ENCODE results near the gene ZFYVE16. TPM values are rescaled to one million over a fixed set of nuclear protein-coding genes. Genes with fewer than 3 reads are reported as not detected.
"Not testable (repeated sequence)": the region's sequence is repeated elsewhere in the genome, so short reads cannot be mapped to it uniquely, and the experiment has no call there.

ZFYVE16 gene
- total RNA-seq, 1 donor = 6.2 TPM

GRCh38 chr5:80482578-80482977 lies 74.7 kb downstream of the ZFYVE16 start:
- DNase-seq (ENCODE audit: low read depth in 2 of 3, low spot score in 2 of 3) = peak in 2 of 3 donors; percentile 9 to 41

GRCh38 chr5:80483636-80484232 lies 75.9 kb downstream of the ZFYVE16 start:
- no peak for DNase-seq (ENCODE audit: low read depth in 2 of 3, low spot score in 2 of 3)

GRCh38 chr5:80487444-80487828 lies 79.6 kb downstream of the ZFYVE16 start:
- DNase-seq (ENCODE audit: low read depth in 2 of 3, low spot score in 2 of 3) = no peak

- DNase-seq (ENCODE audit: low read depth in 2 of 3, low spot score in 2 of 3) = peak; percentile 57 to 90 (median 87)
Observed at GRCh38 chr5:80487829-80488721, 80.2 kb downstream of the ZFYVE16 start, which contains the start of gene FAM151B. TSS of gene FAM151B (plus strand) at chr5:80488100. CDS start at chr5:80488124, 24 bp downstream.

- DNase-seq (ENCODE audit: low read depth in 2 of 3, low spot score in 2 of 3) = no peak
Observed at GRCh38 chr5:80491296-80491695, 83.4 kb downstream of the ZFYVE16 start.

GRCh38 chr5:80492741-80493140 lies 84.9 kb downstream of the ZFYVE16 start:
- DNase-seq (ENCODE audit: low read depth in 2 of 3, low spot score in 2 of 3) = no peak

GRCh38 chr5:80493443-80493842 lies 85.6 kb downstream of the ZFYVE16 start:
- DNase-seq (ENCODE audit: low read depth in 2 of 3, low spot score in 2 of 3) = not testable (repeated sequence)

- DNase-seq (ENCODE audit: low read depth in 2 of 3, low spot score in 2 of 3) = no peak
Observed at GRCh38 chr5:80495891-80496290, 88.0 kb downstream of the ZFYVE16 start.

GRCh38 chr5:80502800-80503199 lies 94.9 kb downstream of the ZFYVE16 start:
- no peak for DNase-seq (ENCODE audit: low read depth in 2 of 3, low spot score in 2 of 3)

- DNase-seq (ENCODE audit: low read depth in 2 of 3, low spot score in 2 of 3) = no peak
Observed at GRCh38 chr5:80503641-80504040, 95.8 kb downstream of the ZFYVE16 start.

GRCh38 chr5:80504833-80505232 lies 97.0 kb downstream of the ZFYVE16 start:
- no peak for DNase-seq (ENCODE audit: low read depth in 2 of 3, low spot score in 2 of 3)

- no peak for DNase-seq (ENCODE audit: low read depth in 2 of 3, low spot score in 2 of 3)
Observed at GRCh38 chr5:80507663-80508062, 99.8 kb downstream of the ZFYVE16 start.

GRCh38 chr5:80508844-80509243 lies 101.0 kb downstream of the ZFYVE16 start:
- no peak for DNase-seq (ENCODE audit: low read depth in 2 of 3, low spot score in 2 of 3)

- no peak for DNase-seq (ENCODE audit: low read depth in 2 of 3, low spot score in 2 of 3)
Observed at GRCh38 chr5:80509362-80509761, 101.5 kb downstream of the ZFYVE16 start.

GRCh38 chr5:80516826-80517225 lies 109.0 kb downstream of the ZFYVE16 start:
- no peak for DNase-seq (ENCODE audit: low read depth in 2 of 3, low spot score in 2 of 3)

Small RNA genes within 50 kb of the gene (small RNA-seq; reads per million reads assigned to genes)
- 0.61 reads per million for gene RNU6-211P

Other genes starting within 250 kb of the ZFYVE16 start
- gene SERINC5, start 152.0 kb upstream of the ZFYVE16 start, total RNA-seq = 13.7 TPM
- not detected for gene SPZ1, start 88.1 kb upstream of the ZFYVE16 start, total RNA-seq
- 0.81 TPM for gene FAM151B, start 80.0 kb downstream of the ZFYVE16 start, total RNA-seq
- gene ANKRD34B, start 162.2 kb downstream of the ZFYVE16 start, total RNA-seq = under 0.01 TPM
- 5.9 TPM for gene MSH3, start 246.6 kb downstream of the ZFYVE16 start, total RNA-seq
- 14.8 TPM for gene DHFR, start 246.9 kb downstream of the ZFYVE16 start, total RNA-seq

Data from hematopoietic multipotent progenitor cell (in vitro differentiated cells).